Measurements from ENCODE around the gene GRID2. TPM values are rescaled to one million over a fixed set of nuclear protein-coding genes. Genes with fewer than 3 reads are reported as not detected.

The GRID2 gene
- total and polyA plus RNA-seq, 8 donors: 6.4 TPM; not detected in 7

GRCh38 chr4:92506933-92507332 lies 203.2 kb downstream of the GRID2 start:
- DNase-seq: no peak
- Histone ChIP-seq H3K4me3 (no peak overlapping the region), H3K27ac (no peak overlapping the region), H3K9me3 (no peaks in the 10 kb centered on the region), H3K4me1 (no peaks in the 10 kb centered on the region), H3K27me3 (no peaks in the 10 kb centered on the region), H3K36me3 (no peaks in the 10 kb centered on the region)
- no peak for TF ChIP-seq CTCF (IDR thresholded peaks at IDR 0.05)
- intact Hi-C loops (cut with DNase I; ENCODE audit: low total_unique reads): no loop called here

GRCh38 chr4:92514627-92515026 lies 210.9 kb downstream of the GRID2 start:
- Histone ChIP-seq H3K9me3 (no peaks in the 10 kb centered on the region), H3K27me3 (no peaks in the 10 kb centered on the region), H3K4me1 (no peaks in the 10 kb centered on the region), H3K4me3 (no peak overlapping the region), H3K36me3 (no peaks in the 10 kb centered on the region), H3K27ac (no peak overlapping the region)
- 87 to 96% (median 91%) methylated on average over 1 of the region's 1 CpG for WGBS, 5 donors
- DNase-seq: no peak
- no peak for TF ChIP-seq EP300 (IDR thresholded peaks at IDR 0.05)
- no peak for TF ChIP-seq POLR2AphosphoS5 (IDR thresholded peaks at IDR 0.05)
- no peak for TF ChIP-seq POLR2A (IDR thresholded peaks at IDR 0.05)
- TF ChIP-seq CTCF (IDR thresholded peaks at IDR 0.05): no peak
- intact Hi-C loops (cut with DNase I; ENCODE audit: low total_unique reads): no loop called here

- intact Hi-C loops (cut with DNase I; ENCODE audit: low total_unique reads): no loop called here
- Histone ChIP-seq H3K27ac (no peak overlapping the region), H3K4me3 (no peak overlapping the region), H3K36me3 (no peaks in the 10 kb centered on the region), H3K4me1 (no peaks in the 10 kb centered on the region), H3K27me3 (no peaks in the 10 kb centered on the region), H3K9me3 (no peaks in the 10 kb centered on the region)
- WGBS, 5 donors: 67 to 83% (median 76%) methylated on average over 6 of the region's 6 CpGs
- TF ChIP-seq CTCF (IDR thresholded peaks at IDR 0.05) (no peak), EP300 (IDR thresholded peaks at IDR 0.05) (no peak), POLR2A (IDR thresholded peaks at IDR 0.05) (no peak), POLR2AphosphoS5 (IDR thresholded peaks at IDR 0.05) (no peak)
- DNase-seq: no peak
These were observed 212.7 kb downstream of the GRID2 start for GRCh38 chr4:92516450-92516849.

GRCh38 chr4:92519727-92520126 lies 216.0 kb downstream of the GRID2 start:
- intact Hi-C loops (cut with DNase I; ENCODE audit: low total_unique reads): no loop called here
- no peaks in the 10 kb centered on the region for H3K4me1 ChIP-seq
- TF ChIP-seq EP300 (IDR thresholded peaks at IDR 0.05): no peak
- no peak for TF ChIP-seq CTCF (IDR thresholded peaks at IDR 0.05)
- TF ChIP-seq POLR2AphosphoS5 (IDR thresholded peaks at IDR 0.05): no peak
- TF ChIP-seq POLR2A (IDR thresholded peaks at IDR 0.05): no peak
- H3K27me3 ChIP-seq: no peaks in the 10 kb centered on the region
- H3K9me3 ChIP-seq: no peaks in the 10 kb centered on the region
- no peak for DNase-seq
- no peaks in the 10 kb centered on the region for H3K36me3 ChIP-seq
- H3K4me3 ChIP-seq: no peak overlapping the region
- WGBS, 5 donors: 80 to 90% (median 84%) methylated on average over 3 of the region's 3 CpGs
- no peak overlapping the region for H3K27ac ChIP-seq

GRCh38 chr4:92520563-92520962 lies 216.8 kb downstream of the GRID2 start:
- Histone ChIP-seq H3K27ac (no peak overlapping the region), H3K4me3 (no peak overlapping the region), H3K9me3 (no peaks in the 10 kb centered on the region), H3K4me1 (no peaks in the 10 kb centered on the region), H3K27me3 (no peaks in the 10 kb centered on the region), H3K36me3 (no peaks in the 10 kb centered on the region)
- no peak for TF ChIP-seq EP300 (IDR thresholded peaks at IDR 0.05)
- no peak for TF ChIP-seq POLR2A (IDR thresholded peaks at IDR 0.05)
- no peak for TF ChIP-seq CTCF (IDR thresholded peaks at IDR 0.05)
- TF ChIP-seq POLR2AphosphoS5 (IDR thresholded peaks at IDR 0.05): no peak
- WGBS, 5 donors: 72 to 95% (median 76%) methylated on average over 2 of the region's 2 CpGs
- intact Hi-C loops (cut with DNase I; ENCODE audit: low total_unique reads): no loop called here
- DNase-seq: peak in 1 of 2 donors; percentile 8

Measured in stomach (tissue), 9 donors.